NCI-H2227 (cell line): ENCODE measurements around the gene SUB1.
"Not testable (repeated sequence)": the region's sequence is repeated elsewhere in the genome, so short reads cannot be mapped to it uniquely, and the experiment has no call there.

ENCODE experiments used
- DNase-seq: peaks from one replicate; lab custom pipeline; 2025; ENCODE audit not compliant: unreplicated experiment; lab: John Stamatoyannopoulos, UW

The SUB1 gene

GRCh38 chr5:32585446-32586275 lies at the start of gene SUB1:
Gene SUB1 (plus strand): TSS chr5:32585557. CDS start chr5:32588513, 2,956 bp downstream.
- peak; percentile 97 for DNase-seq

GRCh38 chr5:32536246-32536645 lies 49.1 kb upstream of the SUB1 start:
- peak; percentile 11 for DNase-seq

- not testable (repeated sequence) for DNase-seq
These were observed 47.8 kb upstream of the SUB1 start for GRCh38 chr5:32537437-32538029.

GRCh38 chr5:32538031-32538547 lies 47.3 kb upstream of the SUB1 start:
- DNase-seq: no peak

- DNase-seq: no peak
These were observed 45.1 kb upstream of the SUB1 start for GRCh38 chr5:32539981-32540845.

GRCh38 chr5:32541241-32541640 lies 44.1 kb upstream of the SUB1 start:
- DNase-seq: no peak

GRCh38 chr5:32542216-32543059 lies 42.9 kb upstream of the SUB1 start:
- DNase-seq: no peak

- no peak for DNase-seq
These were observed 42.1 kb upstream of the SUB1 start for GRCh38 chr5:32543291-32543690.

- DNase-seq: no peak
These were observed 40.1 kb upstream of the SUB1 start for GRCh38 chr5:32545102-32545800.

GRCh38 chr5:32551194-32551593 lies 34.2 kb upstream of the SUB1 start:
- DNase-seq: no peak

GRCh38 chr5:32551865-32552264 lies 33.5 kb upstream of the SUB1 start:
- DNase-seq: no peak

- not testable (repeated sequence) for DNase-seq
These were observed 32.9 kb upstream of the SUB1 start for GRCh38 chr5:32552491-32552890.

GRCh38 chr5:32552936-32553335 lies 32.4 kb upstream of the SUB1 start:
- DNase-seq: no peak

GRCh38 chr5:32554181-32554780 lies 31.1 kb upstream of the SUB1 start:
- not testable (repeated sequence) for DNase-seq

GRCh38 chr5:32556543-32556942 lies 28.8 kb upstream of the SUB1 start:
- not testable (repeated sequence) for DNase-seq

GRCh38 chr5:32559411-32559810 lies 25.9 kb upstream of the SUB1 start:
- no peak for DNase-seq

GRCh38 chr5:32559921-32560320 lies 25.4 kb upstream of the SUB1 start:
- no peak for DNase-seq

GRCh38 chr5:32562056-32562455 lies 23.3 kb upstream of the SUB1 start:
- no peak for DNase-seq

GRCh38 chr5:32562843-32563242 lies 22.5 kb upstream of the SUB1 start:
- DNase-seq: no peak
